Breast epithelium (tissue), 4 donors: Measurements from ENCODE around the gene HDAC4. TPM values are rescaled to one million over a fixed set of nuclear protein-coding genes. Genes with fewer than 3 reads are reported as not detected.

Experiments used
- DNase-seq, 2 donors: peaks; one replicate each; pipeline ENCODE4 v3.0.0-alpha.2; 2019; ENCODE audit warnings: low spot score in 2 of 2
- H3K27ac ChIP-seq, 2 donors: fragments of 200-600 bp; sonication (generic) in 1 of 2; one replicate each; pipeline ENCODE4 v1.5.1; 2016 to 2019; ENCODE audit warnings: mild to moderate bottlenecking in 1 of 2
- H3K27me3 ChIP-seq, 2 donors: fragments of 200-600 bp; sonication (generic) in 1 of 2; one replicate each; pipeline versions ENCODE4 v1.5.1 to v1.6.0; 2017 to 2019; ENCODE audit warnings: control low read depth in 1 of 2, mild to moderate bottlenecking in 1 of 2
- H3K36me3 ChIP-seq: fragments of 200-600 bp; one replicate; pipeline ENCODE4 v1.5.1; 2019
- H3K4me1 ChIP-seq, 2 donors: fragments of 200-600 bp; sonication (generic); one replicate each; pipeline ENCODE4 v1.5.1; 2016 to 2019; ENCODE audit warnings: control low read depth in 1 of 2
- H3K4me3 ChIP-seq, 3 donors: fragments of 200-600 bp; sonication (generic); 1 replicate in 2 of 3; 2 replicates in 1 of 3; pipeline ENCODE4 v1.5.1; 2016 to 2019; ENCODE audit warnings: mild to moderate bottlenecking in 3 of 3, moderate library complexity in 2 of 3
- H3K9me3 ChIP-seq, 2 donors: fragments of 200-600 bp; sonication (generic) in 1 of 2; one replicate each; pipeline ENCODE4 v1.5.1; 2016 to 2019; ENCODE audit warnings: control low read depth in 1 of 2
- POLR2A ChIP-seq: fragments of 450-650 bp; IDR thresholded peaks from one replicate; pipeline ENCODE4 v1.6.1; 2016; ENCODE audit warnings: antibody characterized with exemption, mild to moderate bottlenecking, moderate library complexity
- POLR2AphosphoS5 ChIP-seq, 3 donors: sonication (generic); formaldehyde crosslinking; IDR thresholded peaks; one replicate each; pipeline ENCODE4 v1.6.1; 2017; ENCODE audit warnings: antibody characterized with exemption in 3 of 3
- intact Hi-C: fragments of 100-400 bp; cut with DNase I; formaldehyde crosslinking; loops from one replicate; pipeline ENCODE4 v1.15.1; 2023; ENCODE audit warnings: low total_unique reads
- total RNA-seq, 3 donors: library from RNA; depleted of rRNA; stranded (reverse); fragments of >200 nt; gene quantifications; one replicate each; pipeline ENCODE4 v1.1.0, GENCODE V29; 2016
- TF ChIP-seq, protein P1 (sequence below), 3 donors: fragments of 450-650 bp; IDR thresholded peaks; one replicate each; pipeline ENCODE4 v1.5.1; 2016 to 2017; ENCODE audit warnings: antibody characterized with exemption in 3 of 3, mild to moderate bottlenecking in 3 of 3, moderate library complexity in 3 of 3

HDAC4 gene
- total RNA-seq, 3 donors from 2014 or later, result 20.3 to 36.0 (median 32.8) TPM

DNA sequence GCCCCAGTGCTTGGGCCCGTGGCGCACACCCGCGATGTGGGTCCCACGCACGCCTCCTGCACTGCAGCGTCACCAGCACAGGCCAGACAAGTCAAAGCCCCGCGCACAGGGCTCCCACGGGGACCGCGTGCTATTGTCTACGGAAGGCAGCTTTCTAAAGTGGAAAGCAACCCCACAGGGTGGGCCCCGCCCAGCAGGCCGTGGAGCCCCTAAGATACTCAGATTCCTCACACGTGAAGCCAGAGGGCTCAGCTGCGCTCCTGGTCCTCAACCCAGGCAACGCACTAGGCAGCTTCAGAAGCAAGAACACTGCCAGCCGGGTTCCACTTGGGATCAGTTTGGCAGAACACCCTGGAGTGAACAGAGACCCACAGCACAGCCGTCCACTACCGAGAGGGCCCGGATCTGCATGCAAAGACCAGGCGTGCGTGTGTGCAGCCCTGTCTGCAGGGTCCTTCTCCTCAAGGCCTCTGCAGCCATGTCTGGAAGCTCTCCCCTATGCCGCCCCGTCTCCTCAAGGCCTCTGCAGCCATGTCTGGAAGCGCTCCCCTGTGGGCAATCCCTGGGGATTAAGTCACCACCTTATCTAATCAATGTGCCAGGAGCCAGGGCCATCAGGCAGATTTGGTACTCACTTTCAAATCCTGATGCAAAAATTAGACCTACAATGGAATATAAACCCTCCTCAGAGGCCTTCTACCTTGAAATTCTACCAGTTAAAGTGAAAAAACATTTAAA, 231.3 kb downstream of the HDAC4 start:
- H3K9me3 ChIP-seq, result peaks cover 10 to 38% of the 10 kb centered on the region in 2 donors
- DNase-seq, result peak in 1 of 2 donors; percentile 41
- intact Hi-C loops, result no loop called here
- no peak overlapping the region for H3K4me3 ChIP-seq
- no peaks in the 10 kb centered on the region for H3K36me3 ChIP-seq
- TF ChIP-seq POLR2A (no peak), POLR2AphosphoS5 (IDR thresholded peaks at IDR 0.05) (no peak)
- TF ChIP-seq, protein P1, sequence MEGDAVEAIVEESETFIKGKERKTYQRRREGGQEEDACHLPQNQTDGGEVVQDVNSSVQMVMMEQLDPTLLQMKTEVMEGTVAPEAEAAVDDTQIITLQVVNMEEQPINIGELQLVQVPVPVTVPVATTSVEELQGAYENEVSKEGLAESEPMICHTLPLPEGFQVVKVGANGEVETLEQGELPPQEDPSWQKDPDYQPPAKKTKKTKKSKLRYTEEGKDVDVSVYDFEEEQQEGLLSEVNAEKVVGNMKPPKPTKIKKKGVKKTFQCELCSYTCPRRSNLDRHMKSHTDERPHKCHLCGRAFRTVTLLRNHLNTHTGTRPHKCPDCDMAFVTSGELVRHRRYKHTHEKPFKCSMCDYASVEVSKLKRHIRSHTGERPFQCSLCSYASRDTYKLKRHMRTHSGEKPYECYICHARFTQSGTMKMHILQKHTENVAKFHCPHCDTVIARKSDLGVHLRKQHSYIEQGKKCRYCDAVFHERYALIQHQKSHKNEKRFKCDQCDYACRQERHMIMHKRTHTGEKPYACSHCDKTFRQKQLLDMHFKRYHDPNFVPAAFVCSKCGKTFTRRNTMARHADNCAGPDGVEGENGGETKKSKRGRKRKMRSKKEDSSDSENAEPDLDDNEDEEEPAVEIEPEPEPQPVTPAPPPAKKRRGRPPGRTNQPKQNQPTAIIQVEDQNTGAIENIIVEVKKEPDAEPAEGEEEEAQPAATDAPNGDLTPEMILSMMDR (IDR thresholded peaks at IDR 0.05), result no peak
- H3K4me1 ChIP-seq, result no peaks in the 10 kb centered on the region
- no peak overlapping the region for H3K27ac ChIP-seq
- H3K27me3 ChIP-seq, result no peaks in the 10 kb centered on the region

DNA sequence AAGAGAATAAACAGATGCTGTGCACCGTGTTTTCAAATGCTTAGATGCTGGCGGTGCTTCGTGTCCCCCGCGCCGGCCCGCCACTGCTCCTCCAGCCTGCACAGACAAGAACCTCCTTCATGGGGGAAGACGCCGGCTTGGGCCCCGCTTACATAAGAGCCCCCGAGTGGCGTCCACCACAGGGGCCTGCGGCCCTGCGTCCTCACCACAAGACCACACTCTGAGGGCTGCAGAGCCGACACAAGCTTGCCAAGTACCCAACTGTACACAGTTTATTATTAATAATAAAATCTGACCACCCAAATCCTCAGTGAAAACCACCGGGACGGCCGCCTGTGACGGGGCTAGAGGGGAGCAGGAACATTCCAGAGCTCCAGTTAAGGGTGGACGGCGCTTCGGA, 232.2 kb downstream of the HDAC4 start:
- Histone ChIP-seq H3K27me3 (no peaks in the 10 kb centered on the region), H3K4me3 (no peak overlapping the region), H3K9me3 (peaks cover 10 to 29% of the 10 kb centered on the region in 2 donors), H3K27ac (no peak overlapping the region), H3K4me1 (no peaks in the 10 kb centered on the region), H3K36me3 (no peaks in the 10 kb centered on the region)
- TF ChIP-seq, protein P1 (IDR thresholded peaks at IDR 0.05), result no peak
- TF ChIP-seq POLR2AphosphoS5 (IDR thresholded peaks at IDR 0.05) (no peak), POLR2A (no peak)
- DNase-seq, result peak in 1 of 2 donors; percentile 24
- intact Hi-C loops, result no loop called here

DNA sequence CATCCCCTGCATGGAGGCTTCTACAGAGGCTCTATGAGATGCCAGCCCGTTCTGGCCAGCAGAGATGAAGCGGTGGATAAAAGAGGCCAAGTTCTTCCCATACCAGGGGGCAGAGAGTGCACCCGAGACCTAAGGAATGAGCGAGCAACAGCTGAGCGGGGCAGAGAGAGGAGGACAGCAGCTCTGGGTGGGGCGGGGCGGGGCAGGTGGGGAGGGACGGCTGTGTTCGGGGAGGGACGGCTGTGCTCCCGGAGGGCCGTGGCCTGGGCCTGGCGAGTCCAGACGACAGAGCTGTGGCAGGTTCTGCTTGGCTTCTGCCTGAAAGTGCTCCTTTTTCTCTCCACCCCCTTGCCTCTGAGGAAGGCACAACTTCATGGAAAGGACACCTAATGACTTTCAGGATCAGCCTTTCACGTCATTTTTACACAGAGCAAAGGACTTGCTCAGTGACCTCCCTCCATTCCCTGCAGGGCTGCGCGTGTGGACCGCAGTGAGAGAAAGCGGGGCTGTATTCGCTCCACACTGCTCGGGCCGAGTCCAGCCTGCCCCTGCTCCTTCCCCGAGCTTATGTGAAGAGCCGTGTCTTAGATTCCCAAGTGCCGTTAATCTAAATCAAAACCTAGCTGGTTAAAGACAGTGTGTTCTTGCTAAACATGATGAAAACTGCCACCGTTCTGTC, 232.9 kb downstream of the HDAC4 start:
- H3K27me3 ChIP-seq, result no peaks in the 10 kb centered on the region
- H3K27ac ChIP-seq, result no peak overlapping the region
- H3K4me3 ChIP-seq, result no peak overlapping the region
- H3K4me1 ChIP-seq, result no peaks in the 10 kb centered on the region
- H3K36me3 ChIP-seq, result no peaks in the 10 kb centered on the region
- TF ChIP-seq POLR2AphosphoS5 (IDR thresholded peaks at IDR 0.05) (no peak), POLR2A (no peak)
- TF ChIP-seq, protein P1 (IDR thresholded peaks at IDR 0.05), result no peak
- intact Hi-C loops, result no loop called here
- DNase-seq, result peak in 1 of 2 donors; percentile 19
- H3K9me3 ChIP-seq, result peaks cover 10 to 24% of the 10 kb centered on the region in 2 donors

DNA sequence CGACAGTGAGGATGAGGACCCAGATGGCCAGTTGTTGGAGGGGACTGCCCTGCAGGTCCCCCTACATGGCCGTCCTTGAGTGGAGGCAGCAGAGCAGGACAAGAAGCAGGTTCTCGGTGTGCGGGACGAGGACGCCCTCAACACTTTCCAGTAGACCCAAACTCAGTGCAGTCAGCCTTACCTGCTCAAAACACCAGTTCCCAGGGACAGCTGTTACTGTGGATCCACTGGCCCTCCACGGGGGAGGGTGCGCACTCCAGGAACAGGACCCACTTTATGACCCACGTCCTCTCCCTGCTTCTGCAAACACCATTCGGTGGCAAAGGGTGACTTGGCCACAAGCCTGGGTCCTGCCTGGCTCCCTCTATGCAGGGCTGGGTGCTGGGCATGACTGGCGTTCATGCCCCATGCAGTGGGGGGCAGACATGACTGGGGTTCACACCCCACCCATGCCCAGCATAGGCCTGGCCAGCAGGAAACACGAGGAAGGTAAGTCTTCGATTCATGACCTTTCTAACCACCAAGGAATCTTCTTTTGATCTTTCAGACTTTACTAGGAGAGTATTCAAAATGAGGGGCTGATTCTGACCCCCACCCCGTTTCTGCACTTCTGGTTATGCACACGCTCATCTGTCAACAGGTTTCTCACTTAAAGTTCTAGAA, 233.7 kb downstream of the HDAC4 start:
- intact Hi-C loops, result no loop called here
- Histone ChIP-seq H3K4me3 (no peak overlapping the region), H3K27ac (no peak overlapping the region), H3K9me3 (peaks cover 10 to 16% of the 10 kb centered on the region in 2 donors), H3K27me3 (no peaks in the 10 kb centered on the region), H3K36me3 (no peaks in the 10 kb centered on the region), H3K4me1 (no peaks in the 10 kb centered on the region)
- TF ChIP-seq POLR2AphosphoS5 (IDR thresholded peaks at IDR 0.05) (no peak), POLR2A (no peak)
- TF ChIP-seq, protein P1 (IDR thresholded peaks at IDR 0.05), result no peak
- DNase-seq, result peak in 1 of 2 donors; percentile 9
